B cell (primary cell): ENCODE results near the gene ELL.

Experiments used
- CTCF ChIP-seq: fragments of 200-600 bp; IDR thresholded peaks from one replicate; pipeline ENCODE4 v1.8.0; 2022; ENCODE audit warnings: antibody characterized with exemption, mild to moderate bottlenecking
- EZH2 ChIP-seq: IDR thresholded peaks from 2 replicates; pipeline ENCODE4 v1.6.1; 2012; ENCODE audit warnings: borderline replicate concordance, low read depth, mild to moderate bottlenecking, moderate library complexity, low read length; ENCODE audit not compliant: insufficient read depth, poor library complexity, severe bottlenecking

- TF ChIP-seq EZH2: no peak
- TF ChIP-seq CTCF: no peak
These were observed 88.7 kb downstream of the ELL start for GRCh38 chr19:18433015-18433691.
